Liver (tissue), 3 donors: ENCODE measurements around the gene ARAF.

ENCODE experiments used
- ATF3 ChIP-seq: IDR thresholded peaks from 2 replicates; pipeline ENCODE4 v1.6.1; 2016; ENCODE audit warnings: antibody characterized with exemption
- EGR1 ChIP-seq, 2 donors: IDR thresholded peaks; 2 replicates each; pipeline ENCODE4 v1.6.1; 2016 to 2018; ENCODE audit warnings: antibody characterized with exemption in 2 of 2, low read depth in 2 of 2
- FOXA1 ChIP-seq: IDR thresholded peaks from 2 replicates; pipeline ENCODE4 v1.6.1; 2016; ENCODE audit warnings: antibody characterized with exemption
- GABPA ChIP-seq, 2 donors: IDR thresholded peaks in 1 of 2; conservative IDR thresholded peaks in 1 of 2; 2 replicates each; pipeline ENCODE4 v1.6.1; 2016; ENCODE audit warnings: antibody characterized with exemption in 2 of 2, mild to moderate bottlenecking in 1 of 2, moderate library complexity in 1 of 2
- RAD21 ChIP-seq, 2 donors: IDR thresholded peaks; 2 replicates each; pipeline ENCODE4 v1.6.1; 2016; ENCODE audit warnings: antibody characterized with exemption in 2 of 2, mild to moderate bottlenecking in 2 of 2
- SP1 ChIP-seq: IDR thresholded peaks from 2 replicates; pipeline ENCODE4 v1.6.1; 2018; ENCODE audit warnings: antibody characterized with exemption, mild to moderate bottlenecking
- TAF1 ChIP-seq: conservative IDR thresholded peaks from 2 replicates; pipeline ENCODE4 v1.6.1; 2016; ENCODE audit warnings: antibody characterized with exemption, mild to moderate bottlenecking
- TF ChIP-seq, protein P1 (sequence below): fragments of 150-350 bp; IDR thresholded peaks from 2 replicates; pipeline ENCODE4 v1.5.1; 2017; ENCODE audit warnings: improper control_type of control experiment, low read depth, low read length; ENCODE audit not compliant: missing input control
- donor health status: healthy.
- donor health status: healthy.

DNA sequence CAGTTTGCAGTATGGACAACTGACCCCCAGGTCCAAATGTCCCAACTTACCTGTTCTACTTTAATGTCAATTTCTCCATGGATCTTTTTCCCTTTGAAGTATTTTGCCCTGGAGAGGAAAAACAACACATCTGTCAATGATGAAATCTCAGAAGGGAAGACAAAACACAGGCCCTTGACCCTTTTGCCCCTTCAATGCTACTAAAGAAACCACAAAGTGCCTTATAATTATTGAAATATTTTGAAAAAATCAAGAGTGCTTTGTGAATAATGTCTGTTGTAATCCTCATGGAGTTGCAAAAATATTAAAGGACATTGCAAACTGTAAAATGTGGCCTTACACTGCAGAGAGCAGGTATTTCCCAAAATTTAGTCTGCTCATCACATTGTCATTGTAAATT lies 46.1 kb downstream of the ARAF start:
- TF ChIP-seq TAF1 (no peak), SP1 (no peak), RAD21 (IDR thresholded peaks at IDR 0.05) (no peak), ATF3 (no peak), EGR1 (IDR thresholded peaks at IDR 0.05; ENCODE audit: low read depth in 2 of 2) (no peak), GABPA (IDR thresholded peaks at IDR 0.05 in 1 of 2, conservative IDR thresholded peaks at IDR 0.05 in 1 of 2) (no peak), FOXA1 (no peak)
- TF ChIP-seq, protein P1, sequence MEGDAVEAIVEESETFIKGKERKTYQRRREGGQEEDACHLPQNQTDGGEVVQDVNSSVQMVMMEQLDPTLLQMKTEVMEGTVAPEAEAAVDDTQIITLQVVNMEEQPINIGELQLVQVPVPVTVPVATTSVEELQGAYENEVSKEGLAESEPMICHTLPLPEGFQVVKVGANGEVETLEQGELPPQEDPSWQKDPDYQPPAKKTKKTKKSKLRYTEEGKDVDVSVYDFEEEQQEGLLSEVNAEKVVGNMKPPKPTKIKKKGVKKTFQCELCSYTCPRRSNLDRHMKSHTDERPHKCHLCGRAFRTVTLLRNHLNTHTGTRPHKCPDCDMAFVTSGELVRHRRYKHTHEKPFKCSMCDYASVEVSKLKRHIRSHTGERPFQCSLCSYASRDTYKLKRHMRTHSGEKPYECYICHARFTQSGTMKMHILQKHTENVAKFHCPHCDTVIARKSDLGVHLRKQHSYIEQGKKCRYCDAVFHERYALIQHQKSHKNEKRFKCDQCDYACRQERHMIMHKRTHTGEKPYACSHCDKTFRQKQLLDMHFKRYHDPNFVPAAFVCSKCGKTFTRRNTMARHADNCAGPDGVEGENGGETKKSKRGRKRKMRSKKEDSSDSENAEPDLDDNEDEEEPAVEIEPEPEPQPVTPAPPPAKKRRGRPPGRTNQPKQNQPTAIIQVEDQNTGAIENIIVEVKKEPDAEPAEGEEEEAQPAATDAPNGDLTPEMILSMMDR: no peak
